OCI-LY7 (cell line): ENCODE measurements around the gene APPL2.

Source experiments
- CTCF ChIP-seq: fragments of 200-600 bp; sonication (generic); conservative IDR thresholded peaks from 2 replicates; pipeline ENCODE4 v1.5.1; 2014; ENCODE audit warnings: mild to moderate bottlenecking, antibody characterized with exemption, low read length, moderate library complexity, mixed read lengths
- EZH2phosphoT487 ChIP-seq: fragments of 200-600 bp; sonication (generic); IDR thresholded peaks from 2 replicates; pipeline ENCODE4 v1.6.1; 2018; ENCODE audit warnings: low read depth, borderline replicate concordance, mild to moderate bottlenecking, mixed run types, antibody characterized with exemption, low read length, moderate library complexity, mixed read lengths

- TF ChIP-seq CTCF = no peak
- no peak for TF ChIP-seq EZH2phosphoT487
These were observed 28.8 kb upstream of the APPL2 start for GRCh38 chr12:105264771-105265170.
